SU-DHL-6 (cell line): ENCODE results near the gene PLCD1.

Experiments used
- H2AFZ ChIP-seq: fragments of 200-600 bp; sonication (generic); 2 replicates; pipeline ENCODE4 v1.6.1; 2014; ENCODE audit warnings: low read depth, mild to moderate bottlenecking, moderate library complexity, mixed read lengths, antibody characterized with exemption, low read length; ENCODE audit not compliant: severe bottlenecking
- H3F3A ChIP-seq: fragments of 200-600 bp; shearing (Covaris generic); 2 replicates; pipeline ENCODE4 v1.6.0; 2016; ENCODE audit warnings: antibody characterized with exemption, mild to moderate bottlenecking; ENCODE audit not compliant: insufficient read depth
- H3K27ac ChIP-seq: fragments of 200-600 bp; sonication (generic); 2 replicates; pipeline ENCODE4 v1.5.1; 2016; ENCODE audit warnings: low read depth, mild to moderate bottlenecking, low read length, moderate library complexity, mixed read lengths
- H3K27me3 ChIP-seq: fragments of 200-600 bp; sonication (generic), shearing (Covaris generic); 2 replicates; pipeline ENCODE4 v1.6.0; 2014; ENCODE audit warnings: mild to moderate bottlenecking, low read length
- H3K36me3 ChIP-seq: fragments of 200-600 bp; sonication (generic); 2 replicates; pipeline ENCODE4 v1.6.1; 2014; ENCODE audit warnings: mild to moderate bottlenecking, low read length, mixed read lengths
- H3K4me2 ChIP-seq: fragments of 300-600, 200-600 bp; shearing (Covaris generic), sonication (generic); 2 replicates; pipeline ENCODE4 v1.6.0; 2014; ENCODE audit warnings: low read length, low read depth, mild to moderate bottlenecking; ENCODE audit not compliant: poor library complexity, severe bottlenecking
- H3K4me3 ChIP-seq: fragments of 200-600 bp; sonication (generic); 2 replicates; pipeline ENCODE4 v1.5.1; 2014; ENCODE audit warnings: antibody characterized with exemption, low read length, mild to moderate bottlenecking, mixed read lengths; ENCODE audit not compliant: insufficient read depth, poor library complexity, severe bottlenecking
- H3K79me2 ChIP-seq: fragments of 200-600 bp; sonication (generic); 2 replicates; pipeline ENCODE4 v1.6.1; 2014; ENCODE audit warnings: mild to moderate bottlenecking, low read length, moderate library complexity; ENCODE audit not compliant: insufficient read depth
- H3K9ac ChIP-seq: fragments of 200-600 bp; sonication (generic); 2 replicates; pipeline ENCODE4 v1.7.0; 2014; ENCODE audit warnings: mild to moderate bottlenecking, low read length
- H3K9me2 ChIP-seq: fragments of 200-600 bp; sonication (generic); replicated peaks from 2 replicates; pipeline ENCODE4 v1.6.1; 2014; ENCODE audit warnings: low read length; ENCODE audit not compliant: insufficient read depth
- H3K9me3 ChIP-seq: fragments of 200-600 bp; sonication (generic); 2 replicates; pipeline ENCODE4 v1.6.1; 2014; ENCODE audit warnings: low read length, mixed read lengths; ENCODE audit not compliant: insufficient read depth
- H4K20me1 ChIP-seq: fragments of 200-600 bp; sonication (generic); 2 replicates; pipeline ENCODE4 v1.6.1; 2014; ENCODE audit warnings: low read depth, mild to moderate bottlenecking, antibody characterized with exemption, low read length, moderate library complexity, mixed read lengths
- CTCF ChIP-seq: fragments of 200-600 bp; sonication (generic); IDR thresholded peaks from one replicate; pipeline ENCODE4 v1.5.1; 2017; ENCODE audit warnings: antibody characterized with exemption, mild to moderate bottlenecking, low read length, moderate library complexity; ENCODE audit not compliant: insufficient read depth, poor library complexity, severe bottlenecking
- EZH2phosphoT487 ChIP-seq: fragments of 200-600 bp; sonication (generic), shearing (Covaris generic); conservative IDR thresholded peaks from 2 replicates; pipeline ENCODE4 v1.6.1; 2018; ENCODE audit warnings: mild to moderate bottlenecking, antibody characterized with exemption, low read length, moderate library complexity, mixed read lengths

PLCD1 gene

DNA sequence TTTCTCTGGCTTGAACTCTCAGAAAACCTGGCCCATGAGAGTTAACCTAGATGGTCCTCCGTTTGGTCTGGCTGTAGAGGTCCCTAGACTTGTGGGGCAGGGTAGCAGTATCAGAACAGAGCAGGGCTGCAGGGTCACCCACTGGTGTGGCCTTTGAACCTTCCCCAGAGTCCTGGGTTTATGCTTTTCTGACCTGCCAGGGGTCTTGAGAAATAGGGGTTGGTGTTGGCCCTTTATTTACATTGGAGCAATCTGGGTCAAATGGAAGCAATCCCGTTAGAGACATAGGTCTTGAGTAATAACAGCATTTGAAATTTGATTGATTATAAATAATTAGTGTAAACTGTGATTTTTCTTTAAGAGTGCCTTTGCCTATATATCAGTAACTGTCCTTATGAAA is 33.4 kb upstream of the PLCD1 start:
- Histone ChIP-seq H3K27me3 (no peaks in the 10 kb centered on the region), H3K4me3 (no peak overlapping the region), H3K36me3 (no peaks in the 10 kb centered on the region), H3K27ac (no peak overlapping the region), H3K79me2 (no peaks in the 10 kb centered on the region), H3K9ac (no peak overlapping the region), H3K9me3 (no peaks in the 10 kb centered on the region), H3K9me2 (no peaks in the 10 kb centered on the region), H4K20me1 (no peaks in the 10 kb centered on the region), H2AFZ (no peak overlapping the region), H3K4me2 (no peak overlapping the region), H3F3A (no peaks in the 10 kb centered on the region)
- no peak for TF ChIP-seq EZH2phosphoT487
- TF ChIP-seq CTCF, result no peak

GRCh38 chr3:38059591-38059990 is 30.1 kb upstream of the PLCD1 start:
- Histone ChIP-seq H3K36me3 (no peaks in the 10 kb centered on the region), H3K79me2 (no peaks in the 10 kb centered on the region), H3K9ac (no peak overlapping the region), H3K4me2 (no peak overlapping the region), H4K20me1 (no peaks in the 10 kb centered on the region), H3K9me2 (no peaks in the 10 kb centered on the region), H3F3A (no peaks in the 10 kb centered on the region), H3K27me3 (no peaks in the 10 kb centered on the region), H2AFZ (no peak overlapping the region), H3K4me3 (no peak overlapping the region), H3K27ac (no peak overlapping the region), H3K9me3 (no peaks in the 10 kb centered on the region)
- TF ChIP-seq CTCF, result no peak
- TF ChIP-seq EZH2phosphoT487, result no peak

- H3K9ac ChIP-seq, result no peak overlapping the region
These were observed 29.7 kb upstream of the PLCD1 start for GRCh38 chr3:38059148-38059547.

More at GRCh38 chr3:38059148-38059547, 29.7 kb upstream of the PLCD1 start:
- no peaks in the 10 kb centered on the region for H3K27me3 ChIP-seq
- no peak overlapping the region for H3K4me2 ChIP-seq
- no peaks in the 10 kb centered on the region for H3F3A ChIP-seq
- H3K27ac ChIP-seq, result no peak overlapping the region
- H3K79me2 ChIP-seq, result no peaks in the 10 kb centered on the region
- no peak for TF ChIP-seq EZH2phosphoT487
- no peak for TF ChIP-seq CTCF
- H3K9me3 ChIP-seq, result no peaks in the 10 kb centered on the region
- no peak overlapping the region for H3K4me3 ChIP-seq
- H4K20me1 ChIP-seq, result no peaks in the 10 kb centered on the region
- no peak overlapping the region for H2AFZ ChIP-seq
- H3K9me2 ChIP-seq, result no peaks in the 10 kb centered on the region
- no peaks in the 10 kb centered on the region for H3K36me3 ChIP-seq
